Measurements from ENCODE around the gene LRRC30.

GRCh38 chr18:7206217-7206616 lies 24.7 kb upstream of the LRRC30 start:
- no peak for TF ChIP-seq ARNTL (CRISPR knock-in tag; IDR thresholded peaks at IDR 0.05; ENCODE audit: borderline replicate concordance, low read depth)
- no peak for TF ChIP-seq ZC3H10 (CRISPR knock-in tag; IDR thresholded peaks at IDR 0.05)
- no peak for TF ChIP-seq CSRNP3 (CRISPR knock-in tag; IDR thresholded peaks at IDR 0.05)
- TF ChIP-seq RARB (CRISPR knock-in tag; IDR thresholded peaks at IDR 0.05), result no peak
- no peak for TF ChIP-seq CREB5 (CRISPR knock-in tag; IDR thresholded peaks at IDR 0.05; ENCODE audit: low read depth)
- TF ChIP-seq ZFP30 (CRISPR knock-in tag; IDR thresholded peaks at IDR 0.05), result no peak
- TF ChIP-seq GLIS3 (CRISPR knock-in tag; IDR thresholded peaks at IDR 0.05), result no peak
- TF ChIP-seq, protein P1, sequence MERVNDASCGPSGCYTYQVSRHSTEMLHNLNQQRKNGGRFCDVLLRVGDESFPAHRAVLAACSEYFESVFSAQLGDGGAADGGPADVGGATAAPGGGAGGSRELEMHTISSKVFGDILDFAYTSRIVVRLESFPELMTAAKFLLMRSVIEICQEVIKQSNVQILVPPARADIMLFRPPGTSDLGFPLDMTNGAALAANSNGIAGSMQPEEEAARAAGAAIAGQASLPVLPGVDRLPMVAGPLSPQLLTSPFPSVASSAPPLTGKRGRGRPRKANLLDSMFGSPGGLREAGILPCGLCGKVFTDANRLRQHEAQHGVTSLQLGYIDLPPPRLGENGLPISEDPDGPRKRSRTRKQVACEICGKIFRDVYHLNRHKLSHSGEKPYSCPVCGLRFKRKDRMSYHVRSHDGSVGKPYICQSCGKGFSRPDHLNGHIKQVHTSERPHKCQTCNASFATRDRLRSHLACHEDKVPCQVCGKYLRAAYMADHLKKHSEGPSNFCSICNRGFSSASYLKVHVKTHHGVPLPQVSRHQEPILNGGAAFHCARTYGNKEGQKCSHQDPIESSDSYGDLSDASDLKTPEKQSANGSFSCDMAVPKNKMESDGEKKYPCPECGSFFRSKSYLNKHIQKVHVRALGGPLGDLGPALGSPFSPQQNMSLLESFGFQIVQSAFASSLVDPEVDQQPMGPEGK (CRISPR knock-in tag; IDR thresholded peaks at IDR 0.05; ENCODE audit: borderline replicate concordance), result no peak
- no peak for TF ChIP-seq TOX (CRISPR knock-in tag; IDR thresholded peaks at IDR 0.05; ENCODE audit: borderline replicate concordance)
- no peak for TF ChIP-seq ISL1 (CRISPR knock-in tag; IDR thresholded peaks at IDR 0.05)
- no peak for TF ChIP-seq ESRRG (CRISPR knock-in tag; IDR thresholded peaks at IDR 0.05)
- no peak for TF ChIP-seq ZFP3 (CRISPR knock-in tag; IDR thresholded peaks at IDR 0.05)
- TF ChIP-seq ZNF70 (CRISPR knock-in tag; IDR thresholded peaks at IDR 0.05), result no peak
